ENCODE data around the gene MUCL3. TPM values are rescaled to one million over a fixed set of nuclear protein-coding genes. Genes with fewer than 3 reads are reported as not detected.
A peak's percentile ranks its signal among the peaks of the same experiment; 100 is the strongest.
"Not testable (repeated sequence)": the region's sequence is repeated elsewhere in the genome, so short reads cannot be mapped to it uniquely, and the experiment has no call there.

Gene MUCL3
- total RNA-seq, 1 donor from 2014 or later: not detected

DNA sequence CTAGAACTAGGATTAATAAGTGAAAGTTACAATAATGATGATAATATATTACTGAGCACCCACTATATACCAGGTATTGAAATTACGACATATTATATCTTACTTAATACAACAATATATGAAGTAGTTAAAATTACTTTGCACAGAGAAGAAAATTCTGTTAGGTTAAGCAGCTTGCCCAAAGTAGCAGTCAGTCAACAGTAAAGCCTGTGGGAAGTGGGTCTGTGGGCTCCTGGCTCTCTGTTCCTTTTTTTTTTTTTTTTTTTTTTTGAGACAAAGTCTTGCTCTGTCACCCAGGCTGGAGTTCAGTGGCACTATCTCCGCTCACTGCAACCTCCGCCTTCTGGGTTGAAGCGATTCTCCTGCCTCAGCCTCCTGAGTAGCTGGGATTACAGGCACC, 37.5 kb upstream of the MUCL3 start:
- DNase-seq (ENCODE audit: extremely low spot score, unreplicated experiment): no peak
- TF ChIP-seq, protein P1, sequence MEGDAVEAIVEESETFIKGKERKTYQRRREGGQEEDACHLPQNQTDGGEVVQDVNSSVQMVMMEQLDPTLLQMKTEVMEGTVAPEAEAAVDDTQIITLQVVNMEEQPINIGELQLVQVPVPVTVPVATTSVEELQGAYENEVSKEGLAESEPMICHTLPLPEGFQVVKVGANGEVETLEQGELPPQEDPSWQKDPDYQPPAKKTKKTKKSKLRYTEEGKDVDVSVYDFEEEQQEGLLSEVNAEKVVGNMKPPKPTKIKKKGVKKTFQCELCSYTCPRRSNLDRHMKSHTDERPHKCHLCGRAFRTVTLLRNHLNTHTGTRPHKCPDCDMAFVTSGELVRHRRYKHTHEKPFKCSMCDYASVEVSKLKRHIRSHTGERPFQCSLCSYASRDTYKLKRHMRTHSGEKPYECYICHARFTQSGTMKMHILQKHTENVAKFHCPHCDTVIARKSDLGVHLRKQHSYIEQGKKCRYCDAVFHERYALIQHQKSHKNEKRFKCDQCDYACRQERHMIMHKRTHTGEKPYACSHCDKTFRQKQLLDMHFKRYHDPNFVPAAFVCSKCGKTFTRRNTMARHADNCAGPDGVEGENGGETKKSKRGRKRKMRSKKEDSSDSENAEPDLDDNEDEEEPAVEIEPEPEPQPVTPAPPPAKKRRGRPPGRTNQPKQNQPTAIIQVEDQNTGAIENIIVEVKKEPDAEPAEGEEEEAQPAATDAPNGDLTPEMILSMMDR (IDR thresholded peaks at IDR 0.05): no peak
- H3K4me3 Mint-ChIP-seq (ENCODE audit: unreplicated experiment): no peak overlapping the region
- peaks cover 17% of the 10 kb centered on the region for H3K36me3 Mint-ChIP-seq (ENCODE audit: unreplicated experiment)
- H3K27ac Mint-ChIP-seq (ENCODE audit: unreplicated experiment): no peak overlapping the region
- no peaks in the 10 kb centered on the region for H3K27me3 Mint-ChIP-seq (ENCODE audit: unreplicated experiment)
- H3K4me1 Mint-ChIP-seq (ENCODE audit: unreplicated experiment): peaks cover 7% of the 10 kb centered on the region
- H3K9me3 Mint-ChIP-seq (ENCODE audit: unreplicated experiment): no peaks in the 10 kb centered on the region

DNA sequence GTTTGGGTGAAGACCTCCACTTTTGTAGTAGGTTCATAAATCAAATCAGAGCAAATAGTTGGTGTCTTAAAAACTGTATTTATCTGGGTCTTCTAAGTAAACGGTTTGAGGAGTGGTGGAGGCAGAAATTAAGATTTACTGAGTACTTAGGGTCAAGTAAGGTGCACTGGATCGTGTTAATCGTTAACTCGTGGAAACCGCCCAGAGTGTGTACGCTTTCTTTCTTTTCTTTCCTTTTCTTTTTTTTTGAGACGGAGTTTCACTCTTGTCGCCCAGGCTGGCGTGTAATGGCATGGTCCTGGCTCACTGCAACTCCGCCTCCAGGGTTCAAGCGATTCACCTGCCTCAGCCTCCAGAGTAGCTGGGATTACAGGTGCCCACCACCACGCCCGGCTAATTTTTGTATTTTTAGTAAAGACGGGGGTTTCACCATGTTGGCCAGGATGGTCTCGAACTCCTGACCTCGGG, 33.4 kb upstream of the MUCL3 start:
- H3K9me3 Mint-ChIP-seq (ENCODE audit: unreplicated experiment); DNase-seq (ENCODE audit: extremely low spot score, unreplicated experiment); H3K27me3 Mint-ChIP-seq (ENCODE audit: unreplicated experiment); H3K36me3 Mint-ChIP-seq (ENCODE audit: unreplicated experiment): not testable (repeated sequence)
- Mint-ChIP-seq H3K4me3 (ENCODE audit: unreplicated experiment) (peak overlapping the region; percentile 100), H3K4me1 (ENCODE audit: unreplicated experiment) (peaks cover 19% of the 10 kb centered on the region), H3K27ac (ENCODE audit: unreplicated experiment) (peak overlapping the region; percentile 81)

DNA sequence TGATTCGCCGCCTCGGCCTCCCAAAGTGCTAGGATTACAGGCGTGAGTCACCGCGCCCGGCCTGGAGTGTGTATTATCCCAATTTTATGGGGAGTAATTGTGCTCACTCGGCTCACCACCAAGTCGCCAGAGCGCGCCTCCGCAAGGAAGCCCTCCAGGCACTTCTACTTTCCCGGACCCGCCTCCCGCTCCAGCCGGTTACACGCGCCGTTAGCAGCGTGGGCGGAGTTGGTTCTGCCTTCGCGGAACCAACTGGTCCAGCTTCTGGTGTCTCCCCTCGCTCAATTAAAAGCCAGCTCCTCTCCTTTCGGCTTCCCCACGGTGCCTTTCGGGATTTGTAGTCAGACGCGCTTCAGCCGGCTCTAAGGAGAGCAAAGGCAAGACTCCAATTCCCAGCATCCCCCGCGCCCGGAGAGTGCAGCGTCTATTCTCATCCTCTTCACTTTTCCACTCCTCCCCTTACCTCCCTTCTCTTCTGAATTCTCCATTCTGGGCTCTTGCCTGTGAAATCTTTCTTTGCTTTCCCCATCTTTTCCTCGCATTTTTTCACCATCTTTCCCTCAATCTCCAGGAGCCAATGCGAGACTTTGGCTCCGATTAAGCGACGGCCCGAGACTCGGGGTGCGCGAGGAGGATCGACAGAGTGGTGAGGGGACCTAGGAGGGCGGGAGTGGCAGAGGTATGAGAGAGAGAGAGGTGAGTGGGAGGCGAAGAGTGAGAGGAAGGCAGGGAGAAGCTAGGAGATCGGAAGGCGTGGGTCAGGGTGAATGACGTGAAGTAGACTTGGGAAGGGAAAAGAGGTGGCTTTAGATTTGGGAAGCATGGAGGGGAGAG, 32.8 kb upstream of the MUCL3 start, which contains the start of gene GTF2H4:
Gene GTF2H4, plus strand, starts transcription at position 450 of the 834 bp plus-strand sequence.
- peaks cover 9% of the 10 kb centered on the region for H3K36me3 Mint-ChIP-seq (ENCODE audit: unreplicated experiment)

DNA sequence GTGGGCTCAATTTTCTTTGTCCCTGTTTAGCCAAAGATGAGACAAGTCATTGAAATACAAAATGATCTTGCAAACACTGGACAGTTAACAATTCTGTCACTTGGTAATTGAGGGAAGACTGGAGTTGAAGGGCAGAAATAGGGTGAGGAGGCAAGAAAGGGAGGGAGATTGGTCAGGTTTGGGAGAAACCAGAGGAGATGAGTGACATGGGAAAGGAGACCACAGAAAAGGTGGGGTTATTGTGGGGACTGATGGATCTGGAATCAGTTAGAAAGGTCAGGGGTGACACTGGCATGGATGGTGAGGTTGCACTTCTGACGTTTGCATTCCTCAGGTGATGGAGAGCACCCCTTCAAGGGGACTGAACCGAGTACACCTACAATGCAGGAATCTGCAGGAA, 32.1 kb upstream of the MUCL3 start:
- Mint-ChIP-seq H3K27ac (ENCODE audit: unreplicated experiment) (peak overlapping the region; percentile 81), H3K36me3 (ENCODE audit: unreplicated experiment) (peaks cover 9% of the 10 kb centered on the region), H3K9me3 (ENCODE audit: unreplicated experiment) (no peaks in the 10 kb centered on the region), H3K27me3 (ENCODE audit: unreplicated experiment) (no peaks in the 10 kb centered on the region), H3K4me1 (ENCODE audit: unreplicated experiment) (peaks cover 25% of the 10 kb centered on the region), H3K4me3 (ENCODE audit: unreplicated experiment) (peak overlapping the region; percentile 100)
- no peak for DNase-seq (ENCODE audit: extremely low spot score, unreplicated experiment)
- TF ChIP-seq, protein P1 (IDR thresholded peaks at IDR 0.05): no peak

More for the DNA sequence above, 32.8 kb upstream of the MUCL3 start, which contains the start of gene GTF2H4:
- TF ChIP-seq, protein P1 (IDR thresholded peaks at IDR 0.05): no peak
- peak within 1 kb of the TSS; percentile 81 for H3K27ac Mint-ChIP-seq (ENCODE audit: unreplicated experiment)
- peak within 1 kb of the TSS; percentile 100 for H3K4me3 Mint-ChIP-seq (ENCODE audit: unreplicated experiment)
- peak; percentile 98 for DNase-seq (ENCODE audit: extremely low spot score, unreplicated experiment)
- H3K27me3 Mint-ChIP-seq (ENCODE audit: unreplicated experiment): no peaks in the 10 kb centered on the region
- H3K4me1 Mint-ChIP-seq (ENCODE audit: unreplicated experiment): peaks cover 19% of the 10 kb centered on the region
- H3K9me3 Mint-ChIP-seq (ENCODE audit: unreplicated experiment): no peaks in the 10 kb centered on the region

DNA sequence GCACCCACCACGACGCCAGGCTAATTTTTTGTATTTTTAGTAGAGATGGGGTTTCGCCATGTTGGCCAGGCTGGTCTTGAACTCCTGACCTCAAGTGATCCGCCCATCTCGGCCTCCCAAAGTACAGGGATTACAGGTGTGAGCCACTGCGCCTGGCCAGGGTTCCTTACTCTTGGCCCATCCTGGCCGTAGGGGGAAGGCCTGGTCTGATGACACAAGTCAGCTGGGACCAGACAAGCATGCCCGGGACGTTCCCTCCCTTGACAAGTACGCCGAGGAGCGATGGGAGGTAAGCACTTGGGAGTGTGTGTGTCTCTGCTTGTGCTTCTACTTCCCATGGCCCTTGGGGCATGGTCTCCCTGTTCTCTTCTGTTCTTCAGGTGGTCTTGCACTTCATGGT, 30.3 kb upstream of the MUCL3 start:
- not testable (repeated sequence) for H3K4me3 Mint-ChIP-seq (ENCODE audit: unreplicated experiment); H3K9me3 Mint-ChIP-seq (ENCODE audit: unreplicated experiment); DNase-seq (ENCODE audit: extremely low spot score, unreplicated experiment); H3K36me3 Mint-ChIP-seq (ENCODE audit: unreplicated experiment); H3K27me3 Mint-ChIP-seq (ENCODE audit: unreplicated experiment); H3K27ac Mint-ChIP-seq (ENCODE audit: unreplicated experiment)
- H3K4me1 Mint-ChIP-seq (ENCODE audit: unreplicated experiment): peaks cover 35% of the 10 kb centered on the region
